ENCODE results near the gene EPS15. TPM values are rescaled to one million over a fixed set of nuclear protein-coding genes. Genes with fewer than 3 reads are reported as not detected.

Gene EPS15
- total and polyA plus RNA-seq, 9 of the 15 experiments (the other 6 are each of a cell fraction or from before 2014, with no cell fraction given): 23.1 to 69.0 (median 41.7) TPM

- no peak for TF ChIP-seq RBM39 (optimal IDR thresholded peaks at IDR 0.05; ENCODE audit: low read depth, low read length)
- TF ChIP-seq EGR1 (conservative IDR thresholded peaks at IDR 0.05): no peak
- no peak for TF ChIP-seq SMARCA5 (IDR thresholded peaks at IDR 0.05)
- no peak for TF ChIP-seq ZNF79 (CRISPR knock-in tag; IDR thresholded peaks at IDR 0.05; ENCODE audit: low read depth)
- TF ChIP-seq ZFP1 (CRISPR knock-in tag; IDR thresholded peaks at IDR 0.05): no peak
- no peak for TF ChIP-seq NRF1 (conservative IDR thresholded peaks at IDR 0.05 in 1 of 2, IDR thresholded peaks at IDR 0.05 in 1 of 2)
- no peak for TF ChIP-seq FIP1L1 (IDR thresholded peaks at IDR 0.05; ENCODE audit: low read depth, low read length, poor library complexity, severe bottlenecking)
- TF ChIP-seq MAFF (IDR thresholded peaks at IDR 0.05; ENCODE audit: low read length): peak; percentile 91
- TF ChIP-seq ATF7 (IDR thresholded peaks at IDR 0.05): no peak
Observed at GRCh38 chr1:51365774-51366173, 153.3 kb downstream of the EPS15 start (continued).

GRCh38 chr1:51359879-51360278 lies 159.2 kb downstream of the EPS15 start:
- WGBS (ENCODE audit: insufficient coverage, low coverage, missing lambda C conversion rate): 88% methylated on average over 4 of the region's 4 CpGs

More at GRCh38 chr1:51359879-51360278, 159.2 kb downstream of the EPS15 start:
- DNase-seq (ENCODE audit: extremely low read depth in 1 of 4, low spot score in 3 of 4): no peak
- H3K4me2 ChIP-seq (ENCODE audit: insufficient read depth, low read length): no peak overlapping the region
- H3K9me3 ChIP-seq (replicated peaks; ENCODE audit: control insufficient read depth, insufficient read depth, low read depth, low read length): no peaks in the 10 kb centered on the region
- no peak overlapping the region for H3K27ac ChIP-seq (ENCODE audit: extremely low read depth, low read depth, low read length)
- POLR2A ChIA-PET: interaction anchor here (0.6 kb wide), 1 partner anchor 13 kb away, joined by 4 read pairs; no protein-coding TSS in a partner anchor
- no peaks in the 10 kb centered on the region for H3K27me3 ChIP-seq (ENCODE audit: control insufficient read depth in 2 of 2, insufficient read depth in 2 of 2, low read length in 2 of 2)
- H3K9me1 ChIP-seq (ENCODE audit: control insufficient read depth, insufficient read depth, low read length): no peaks in the 10 kb centered on the region
- intact Hi-C loops (cut with micrococcal nuclease): no loop called here
- no peak for FAIRE-seq
- CTCF ChIA-PET (ENCODE audit: low intra/inter-chr PET ratio): no interaction called here
- H3K4me3 ChIP-seq: no peak overlapping the region
- in situ Hi-C loops (cut with MboI): no loop called here
- TF ChIP-seq CAMTA2 (CRISPR knock-in tag; conservative IDR thresholded peaks at IDR 0.05) (no peak), SRF (CRISPR knock-in tag; IDR thresholded peaks at IDR 0.05) (no peak), GATA2 (CRISPR knock-in tag; IDR thresholded peaks at IDR 0.05) (no peak), FOXA1 (IDR thresholded peaks at IDR 0.05; ENCODE audit: borderline replicate concordance) (no peak), CBFB (CRISPR knock-in tag; IDR thresholded peaks at IDR 0.05) (no peak), MLX (CRISPR knock-in tag; conservative IDR thresholded peaks at IDR 0.05) (no peak)
- ATAC-seq: no peak
- BruUV-seq (replicated peaks): no TSS peak
- H2AFZ ChIP-seq (ENCODE audit: low read depth, low read length): no peak overlapping the region
- H4K20me1 ChIP-seq (replicated peaks; ENCODE audit: control insufficient read depth, insufficient read depth, low read length): no peaks in the 10 kb centered on the region
- H3K9ac ChIP-seq (ENCODE audit: insufficient read depth in 1 of 2, low read depth in 2 of 2, low read length in 2 of 2): no peak overlapping the region
- peaks cover 55% of the 10 kb centered on the region for H3K36me3 ChIP-seq (ENCODE audit: control insufficient read depth, insufficient read depth, low read length)
- H3K79me2 ChIP-seq (ENCODE audit: control insufficient read depth, insufficient read depth, low read length): no peaks in the 10 kb centered on the region
- H3K4me1 ChIP-seq (replicated peaks in 1 of 2; ENCODE audit: control insufficient read depth in 2 of 2, insufficient read depth in 2 of 2, low read length in 2 of 2): no peaks in the 10 kb centered on the region

Measured in K562 (cell line).